ENCODE data around the gene GPR31. TPM values are rescaled to one million over a fixed set of nuclear protein-coding genes. Genes with fewer than 3 reads are reported as not detected.

The GPR31 gene
- total RNA-seq, 1 donor from 2014 or later: not detected

- H3K9me3 ChIP-seq (ENCODE audit: insufficient read depth, low read depth, low read length): no peaks in the 10 kb centered on the region
- no peaks in the 10 kb centered on the region for H3K27me3 ChIP-seq (ENCODE audit: insufficient read depth, low read length)
- H3K27me3 Mint-ChIP-seq (ENCODE audit: low read depth, unreplicated experiment): peaks cover 19% of the 10 kb centered on the region
- peaks cover 17% of the 10 kb centered on the region for H3K4me1 Mint-ChIP-seq (ENCODE audit: low read depth, unreplicated experiment)
- no peak overlapping the region for H3K9ac ChIP-seq (ENCODE audit: low read length)
- peaks cover 4% of the 10 kb centered on the region for H3K4me1 ChIP-seq (ENCODE audit: insufficient read depth, low read length)
- peaks cover 3% of the 10 kb centered on the region for H3K9me3 Mint-ChIP-seq (ENCODE audit: unreplicated experiment)
- H3K36me3 ChIP-seq (ENCODE audit: insufficient read depth, low read length): no peaks in the 10 kb centered on the region
- H3K36me3 Mint-ChIP-seq (ENCODE audit: low read depth, unreplicated experiment): no peaks in the 10 kb centered on the region
- H3K27ac Mint-ChIP-seq (ENCODE audit: unreplicated experiment): no peak overlapping the region
- TF ChIP-seq EZH2 (IDR thresholded peaks at IDR 0.05; ENCODE audit: insufficient read depth, low read length) (no peak), CTCF (IDR thresholded peaks at IDR 0.05; ENCODE audit: insufficient read depth, low read depth, low read length) (peak; percentile 41)
- H4K20me1 ChIP-seq (ENCODE audit: insufficient read depth, low read length): no peaks in the 10 kb centered on the region
- no peak overlapping the region for H3K27ac ChIP-seq (ENCODE audit: low read depth, low read length)
- DNase-seq (ENCODE audit: low read depth): no peak
- no peak overlapping the region for H2AFZ ChIP-seq (ENCODE audit: low read depth, low read length)
- no peak overlapping the region for H3K4me3 ChIP-seq (ENCODE audit: insufficient read depth, low read depth, low read length)
- no peak overlapping the region for H3K4me3 Mint-ChIP-seq (ENCODE audit: unreplicated experiment)
- no peaks in the 10 kb centered on the region for H3K79me2 ChIP-seq (ENCODE audit: insufficient read depth, low read length)
- FAIRE-seq: no peak
- peak overlapping the region; percentile 5 for H3K4me2 ChIP-seq (ENCODE audit: low read length)
These were observed 15.9 kb downstream of the GPR31 start for GRCh38 chr6:167141667-167142432.

GRCh38 chr6:167140589-167141474 lies 16.9 kb downstream of the GPR31 start:
- Histone ChIP-seq H3K9ac (ENCODE audit: low read length) (no peak overlapping the region), H2AFZ (ENCODE audit: low read depth, low read length) (no peak overlapping the region), H3K9me3 (ENCODE audit: insufficient read depth, low read depth, low read length) (no peaks in the 10 kb centered on the region), H3K4me1 (ENCODE audit: insufficient read depth, low read length) (peaks cover 4% of the 10 kb centered on the region), H3K4me2 (ENCODE audit: low read length) (peak overlapping the region; percentile 5), H3K27ac (ENCODE audit: low read depth, low read length) (no peak overlapping the region), H3K4me3 (ENCODE audit: insufficient read depth, low read depth, low read length) (no peak overlapping the region), H3K27me3 (ENCODE audit: insufficient read depth, low read length) (no peaks in the 10 kb centered on the region), H3K36me3 (ENCODE audit: insufficient read depth, low read length) (no peaks in the 10 kb centered on the region), H3K79me2 (ENCODE audit: insufficient read depth, low read length) (no peaks in the 10 kb centered on the region), H4K20me1 (ENCODE audit: insufficient read depth, low read length) (no peaks in the 10 kb centered on the region)
- peak overlapping the region; percentile 71 for H3K27ac Mint-ChIP-seq (ENCODE audit: unreplicated experiment)
- H3K36me3 Mint-ChIP-seq (ENCODE audit: low read depth, unreplicated experiment): no peaks in the 10 kb centered on the region
- peaks cover 15% of the 10 kb centered on the region for H3K4me1 Mint-ChIP-seq (ENCODE audit: low read depth, unreplicated experiment)
- FAIRE-seq (no peak), DNase-seq (ENCODE audit: low read depth) (no peak)
- peaks cover 16% of the 10 kb centered on the region for H3K27me3 Mint-ChIP-seq (ENCODE audit: low read depth, unreplicated experiment)
- H3K4me3 Mint-ChIP-seq (ENCODE audit: unreplicated experiment): no peak overlapping the region
- peaks cover 3% of the 10 kb centered on the region for H3K9me3 Mint-ChIP-seq (ENCODE audit: unreplicated experiment)
- TF ChIP-seq EZH2 (IDR thresholded peaks at IDR 0.05; ENCODE audit: insufficient read depth, low read length) (no peak), CTCF (IDR thresholded peaks at IDR 0.05; ENCODE audit: insufficient read depth, low read depth, low read length) (no peak)

Data from astrocyte (in vitro differentiated cells and primary cell).